ENCODE data around the gene SPEF1. TPM values are rescaled to one million over a fixed set of nuclear protein-coding genes. Genes with fewer than 3 reads are reported as not detected.

SPEF1 gene
- total and polyA plus RNA-seq, 9 donors: 0.43 to 27.9 (median 1.0) TPM; not detected in 3

- intact Hi-C loops (cut with DNase I): no loop called here
- WGBS, 3 donors: 77 to 81% (median 80%) methylated on average over 64 to 72 of the region's 72 CpGs
- DNase-seq: no peak
- H3K27ac ChIP-seq: no peak overlapping the region
- H3K4me1 ChIP-seq (ENCODE audit: insufficient read depth): no peaks in the 10 kb centered on the region
- H3K27me3 ChIP-seq: no peaks in the 10 kb centered on the region
- H3K36me3 ChIP-seq: no peaks in the 10 kb centered on the region
- TF ChIP-seq EP300 (IDR thresholded peaks at IDR 0.05) (no peak), CTCF (IDR thresholded peaks at IDR 0.05) (peak in 1 of 3 donors; percentile 12)
- H3K9me3 ChIP-seq: no peaks in the 10 kb centered on the region
- H3K4me3 ChIP-seq: no peak overlapping the region
These were observed 31.3 kb downstream of the SPEF1 start for GRCh38 chr20:3749689-3750531.

- H3K9me3 ChIP-seq: no peaks in the 10 kb centered on the region
- TF ChIP-seq POLR2A (IDR thresholded peaks at IDR 0.05): no peak
- TF ChIP-seq EP300 (IDR thresholded peaks at IDR 0.05): no peak
- TF ChIP-seq CTCF (IDR thresholded peaks at IDR 0.05): no peak
- intact Hi-C loops (cut with DNase I): no loop called here
- H3K27ac ChIP-seq: no peak overlapping the region
- no peaks in the 10 kb centered on the region for H3K36me3 ChIP-seq
- H3K4me3 ChIP-seq: no peak overlapping the region
- no peak for DNase-seq
- no peaks in the 10 kb centered on the region for H3K27me3 ChIP-seq
- 76 to 83% (median 78%) methylated on average over 23 to 24 of the region's 24 CpGs for WGBS, 3 donors
- H3K4me1 ChIP-seq (ENCODE audit: insufficient read depth): no peaks in the 10 kb centered on the region
These were observed 32.1 kb downstream of the SPEF1 start for GRCh38 chr20:3749087-3749688.

- Histone ChIP-seq H3K4me1 (ENCODE audit: insufficient read depth) (no peaks in the 10 kb centered on the region), H3K9me3 (no peaks in the 10 kb centered on the region), H3K4me3 (no peak overlapping the region), H3K27ac (no peak overlapping the region), H3K36me3 (no peaks in the 10 kb centered on the region), H3K27me3 (no peaks in the 10 kb centered on the region)
- 81 to 86% (median 82%) methylated on average over 14 to 16 of the region's 16 CpGs for whole genome bisulfite sequencing, 3 donors
- no peak for TF ChIP-seq POLR2A (IDR thresholded peaks at IDR 0.05)
- TF ChIP-seq EP300 (IDR thresholded peaks at IDR 0.05): no peak
- TF ChIP-seq CTCF (IDR thresholded peaks at IDR 0.05): no peak
- DNase-seq: no peak
- intact Hi-C loops (cut with DNase I): no loop called here
These were observed 33.2 kb downstream of the SPEF1 start for GRCh38 chr20:3748073-3748472.

- Histone ChIP-seq H3K4me1 (ENCODE audit: insufficient read depth) (no peaks in the 10 kb centered on the region), H3K4me3 (no peak overlapping the region), H3K36me3 (no peaks in the 10 kb centered on the region), H3K27ac (no peak overlapping the region), H3K27me3 (no peaks in the 10 kb centered on the region), H3K9me3 (no peaks in the 10 kb centered on the region)
- intact Hi-C loops (cut with DNase I): no loop called here
- TF ChIP-seq POLR2A (IDR thresholded peaks at IDR 0.05) (no peak), CTCF (IDR thresholded peaks at IDR 0.05) (no peak), EP300 (IDR thresholded peaks at IDR 0.05) (no peak)
- no peak for DNase-seq
- WGBS, 3 donors: 61 to 70% (median 69%) methylated on average over 2 of the region's 2 CpGs
These were observed 33.8 kb downstream of the SPEF1 start for GRCh38 chr20:3747471-3747870.
